Measurements from ENCODE around the gene MEIOSIN.

GRCh38 chr19:45717131-45717982 is 15.9 kb upstream of the MEIOSIN start:
- TF ChIP-seq CTCF (IDR thresholded peaks at IDR 0.05), result peak in 3 of 5 experiments; percentile 26 to 61 (median 49)
- peak; percentile 74 to 75 for TF ChIP-seq POLR2A (IDR thresholded peaks at IDR 0.05)

All from tibial nerve (tissue), 3 donors.